ENCODE results near the gene TRIM29. TPM values are rescaled to one million over a fixed set of nuclear protein-coding genes. Genes with fewer than 3 reads are reported as not detected.

The TRIM29 gene
- total and polyA plus RNA-seq, 9 of the 15 experiments (the other 6 are each of a cell fraction or from before 2014, with no cell fraction given) = 0.08 to 1.4 (median 0.42) TPM; not detected in 2

- no peak for TF ChIP-seq RREB1 (CRISPR knock-in tag; IDR thresholded peaks at IDR 0.05)
- no peak for TF ChIP-seq MYC (IDR thresholded peaks at IDR 0.05; ENCODE audit: low read depth, low read length)
- TF ChIP-seq MYC (CRISPR knock-in tag; IDR thresholded peaks at IDR 0.05; ENCODE audit: borderline replicate concordance, low read depth) = no peak
- TF ChIP-seq MXD1 (CRISPR knock-in tag; IDR thresholded peaks at IDR 0.05; ENCODE audit: borderline replicate concordance, poor library complexity, severe bottlenecking) = no peak
- no peak for TF ChIP-seq NBN (IDR thresholded peaks at IDR 0.05; ENCODE audit: low read depth)
- no peak for TF ChIP-seq ESRRA (IDR thresholded peaks at IDR 0.05; ENCODE audit: borderline replicate concordance, low read depth)
Measured at GRCh38 chr11:120121336-120121735, 16.6 kb downstream of the TRIM29 start (continued).
